Myometrial cell (primary cell): ENCODE results near the gene MIS18BP1. TPM values are rescaled to one million over a fixed set of nuclear protein-coding genes. Genes with fewer than 3 reads are reported as not detected.

Experiments used
- total RNA-seq: library from RNA; depleted of rRNA; stranded (reverse); fragments of >200 nt; gene quantifications from 2 replicates; pipeline ENCODE4 v1.2.3, GENCODE V29; 2015

Gene MIS18BP1
- 31.4 and 33.0 TPM in 2 replicates for total RNA-seq

DNA sequence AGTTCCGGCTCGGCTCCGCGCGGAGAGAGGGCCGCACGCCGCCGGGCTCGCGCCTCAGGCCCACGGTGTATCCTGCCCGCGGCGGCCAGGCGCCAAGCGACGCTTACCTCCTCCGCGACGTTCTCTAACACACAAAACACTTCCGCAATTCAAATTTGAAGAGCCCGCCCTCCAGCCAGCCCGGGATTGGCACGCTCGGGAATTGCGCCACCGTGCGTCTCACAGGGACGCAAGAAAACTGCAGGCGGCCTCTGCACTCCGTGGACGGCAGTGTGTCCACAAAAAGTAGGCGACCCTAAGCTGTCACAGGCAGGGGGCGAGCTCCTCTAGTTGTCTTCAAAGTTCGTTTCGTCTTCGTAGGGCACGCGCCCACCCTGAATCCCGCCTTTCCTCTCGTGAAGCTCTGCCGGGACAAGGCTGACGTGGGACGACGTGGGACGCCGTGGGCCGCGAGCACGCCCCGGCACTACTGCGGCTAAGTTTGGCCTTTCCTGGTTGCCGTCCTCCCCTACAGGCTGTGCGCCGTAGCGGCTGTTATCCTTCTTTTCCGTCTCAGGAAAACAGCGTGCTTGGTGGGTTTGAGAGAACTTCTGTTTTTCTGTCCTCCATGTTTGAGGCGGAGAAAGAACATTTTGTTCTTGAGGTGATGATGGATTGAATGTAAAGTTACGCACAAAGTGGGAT lies at the start of gene MIS18BP1:
TSS of gene MIS18BP1 (minus strand) at position 133 of the 684 bp plus-strand sequence. CDS start 5,916 bp downstream, outside the sequence.

Other genes with a start within 250 kb of the MIS18BP1 start
- 11.8 and 25.2 TPM in 2 replicates for gene PRPF39, start 169.1 kb downstream of the MIS18BP1 start, total RNA-seq
- gene FKBP3, start 118.7 kb downstream of the MIS18BP1 start, total RNA-seq = 43.8 and 64.3 TPM in 2 replicates
- 4.9 and 8.0 TPM in 2 replicates for gene FANCM, start 117.3 kb downstream of the MIS18BP1 start, total RNA-seq